Stomach smooth muscle (tissue), 2 donors: ENCODE data around the gene GRIN3B.

ENCODE experiments used
- H3K27ac ChIP-seq: one replicate; pipeline ENCODE4 v1.7.0; 2013; ENCODE audit warnings: mild to moderate bottlenecking, low read length, inconsistent platforms
- H3K27me3 ChIP-seq, 2 donors: one replicate each; pipeline ENCODE4 v1.7.0; 2013; ENCODE audit warnings: low read length in 2 of 2; ENCODE audit not compliant: insufficient read depth in 2 of 2, control insufficient read depth in 1 of 2
- H3K36me3 ChIP-seq, 2 donors: one replicate each; pipeline ENCODE4 v1.7.0; 2013; ENCODE audit warnings: low read length in 2 of 2; ENCODE audit not compliant: control insufficient read depth in 2 of 2, insufficient read depth in 2 of 2
- H3K4me1 ChIP-seq: one replicate; pipeline ENCODE4 v1.7.0; 2013; ENCODE audit warnings: low read length; ENCODE audit not compliant: control insufficient read depth, insufficient read depth
- H3K4me3 ChIP-seq, 2 donors: one replicate each; pipeline ENCODE4 v1.7.0; 2013; ENCODE audit warnings: low read length in 2 of 2
- H3K9ac ChIP-seq, 2 donors: one replicate each; pipeline ENCODE4 v1.7.0; 2013; ENCODE audit warnings: low read length in 2 of 2, mild to moderate bottlenecking in 1 of 2
- H3K9me3 ChIP-seq, 2 donors: one replicate each; pipeline ENCODE4 v1.7.0; 2013; ENCODE audit warnings: low read length in 2 of 2; ENCODE audit not compliant: control insufficient read depth in 2 of 2
- donor health status: healthy.
- donor health status: Pancreatic carcinoma.

Gene GRIN3B

DNA sequence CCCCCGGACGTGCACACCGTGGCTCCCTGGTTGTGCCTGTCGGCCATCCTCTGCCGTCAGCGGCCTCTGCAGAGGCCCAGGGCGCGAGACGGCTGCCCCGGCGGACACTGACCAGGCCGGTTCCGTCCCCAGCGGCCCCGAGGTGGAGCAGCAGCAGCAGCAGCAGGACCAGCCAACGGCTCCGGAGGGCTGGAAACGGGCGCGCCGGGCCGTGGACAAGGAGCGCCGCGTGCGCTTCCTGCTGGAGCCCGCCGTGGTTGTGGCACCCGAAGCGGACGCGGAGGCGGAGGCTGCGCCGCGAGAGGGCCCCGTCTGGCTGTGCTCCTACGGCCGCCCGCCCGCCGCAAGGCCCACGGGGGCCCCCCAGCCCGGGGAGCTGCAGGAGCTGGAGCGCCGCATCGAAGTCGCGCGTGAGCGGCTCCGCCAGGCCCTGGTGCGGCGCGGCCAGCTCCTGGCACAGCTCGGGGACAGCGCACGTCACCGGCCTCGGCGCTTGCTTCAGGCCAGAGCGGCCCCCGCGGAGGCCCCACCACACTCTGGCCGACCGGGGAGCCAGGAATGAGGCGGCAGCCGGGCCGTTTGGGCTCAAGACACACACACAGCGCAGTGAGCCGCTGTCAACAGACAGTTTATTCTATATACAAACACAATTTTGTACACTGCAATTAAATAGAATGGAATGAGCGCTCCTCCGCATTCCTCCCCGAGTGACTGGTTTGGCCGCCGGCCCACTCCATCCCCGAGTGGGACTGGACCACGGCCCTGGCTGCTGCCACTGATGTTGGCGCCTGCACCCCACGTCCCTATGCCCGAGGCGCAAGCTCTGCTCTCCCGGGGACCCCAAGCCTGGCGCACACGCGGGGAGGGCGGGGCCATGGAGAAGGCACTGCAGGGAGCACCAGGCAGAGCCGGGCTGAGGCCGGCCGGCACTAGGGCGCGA, 9.1 kb downstream of the GRIN3B start:
- H3K4me1 ChIP-seq: peaks cover 9% of the 10 kb centered on the region
- H3K36me3 ChIP-seq: peaks cover 7 to 14% of the 10 kb centered on the region in 2 donors
- H3K27me3 ChIP-seq: no peaks in the 10 kb centered on the region
- no peak overlapping the region for H3K9ac ChIP-seq
- no peak overlapping the region for H3K4me3 ChIP-seq
- no peak overlapping the region for H3K27ac ChIP-seq
- H3K9me3 ChIP-seq: no peaks in the 10 kb centered on the region

DNA sequence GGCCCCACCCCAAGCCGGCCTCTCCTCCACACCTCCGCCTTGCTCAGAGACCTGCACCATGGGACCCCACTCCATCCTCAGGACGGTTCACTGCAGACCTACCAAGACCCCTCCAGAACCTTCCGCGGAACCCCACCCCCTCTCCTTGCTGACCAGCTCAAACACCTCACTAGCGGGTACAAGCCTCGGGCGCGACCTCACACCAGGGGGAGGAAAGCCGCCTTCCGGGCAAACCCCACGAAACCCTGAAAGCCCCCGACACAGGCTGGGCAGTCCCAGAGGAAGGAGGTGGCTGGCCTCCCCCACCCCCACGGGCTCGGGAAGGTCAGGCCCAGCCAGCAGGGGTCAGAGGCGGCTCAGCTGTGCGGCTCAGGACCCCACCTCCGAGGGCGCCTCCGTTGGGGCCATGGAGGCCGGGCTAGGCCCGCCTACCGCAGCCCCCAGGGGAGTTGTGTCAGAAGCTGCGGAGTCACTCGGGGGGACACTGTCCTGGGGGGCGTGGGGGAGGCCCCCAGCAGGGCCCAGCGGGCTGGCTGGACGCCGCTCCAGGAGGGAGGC, 9.8 kb downstream of the GRIN3B start:
- Histone ChIP-seq H3K9ac (no peak overlapping the region), H3K27ac (no peak overlapping the region), H3K36me3 (peaks cover 7 to 14% of the 10 kb centered on the region in 2 donors), H3K9me3 (no peaks in the 10 kb centered on the region), H3K4me3 (no peak overlapping the region), H3K4me1 (peaks cover 9% of the 10 kb centered on the region), H3K27me3 (no peaks in the 10 kb centered on the region)

DNA sequence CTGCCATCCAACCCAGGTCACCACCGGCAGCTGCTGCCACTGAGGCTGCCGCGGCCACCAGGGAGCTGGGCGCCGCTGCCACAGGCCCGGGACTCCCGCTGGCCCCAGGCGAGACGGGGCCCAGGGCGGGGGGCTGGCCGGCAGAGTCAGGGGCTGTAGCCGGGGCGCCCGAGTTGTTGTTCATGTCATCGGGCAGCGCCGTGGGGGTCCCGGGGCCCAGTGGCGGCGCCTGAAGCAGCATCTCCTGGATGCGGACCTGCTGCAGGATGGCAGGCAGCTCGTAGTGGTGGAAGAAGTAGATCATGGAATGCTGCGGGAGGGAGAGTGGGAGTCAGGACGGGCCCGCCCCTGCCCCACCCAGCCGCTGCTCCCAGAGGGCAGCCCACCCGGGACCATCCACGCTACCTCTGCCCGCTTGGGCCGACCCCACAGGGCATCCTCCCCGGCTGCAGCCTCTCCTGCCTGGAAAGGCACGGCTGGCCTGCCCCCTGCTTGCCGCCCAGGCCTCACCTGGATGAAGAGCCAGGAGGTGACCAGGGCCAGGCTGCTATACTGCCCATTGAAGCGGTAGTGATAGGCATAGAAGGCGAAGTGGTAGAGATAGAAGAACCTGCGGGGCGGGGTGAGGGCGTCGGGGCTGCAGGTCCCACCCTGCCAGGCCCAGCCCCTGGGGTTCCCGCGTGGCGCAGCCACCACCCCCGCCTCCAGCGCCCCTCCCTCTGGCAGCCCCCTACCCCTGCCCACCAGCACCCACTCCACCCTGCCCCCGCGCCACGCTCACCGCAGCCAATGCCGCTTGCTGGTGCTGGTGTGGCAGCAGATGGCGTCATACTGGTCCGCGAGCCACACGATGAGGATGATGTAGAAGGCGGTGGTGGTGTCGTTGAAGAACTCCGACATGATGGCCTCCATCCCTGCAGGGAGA, 10.6 kb downstream of the GRIN3B start:
- H3K27me3 ChIP-seq: no peaks in the 10 kb centered on the region
- no peak overlapping the region for H3K9ac ChIP-seq
- no peaks in the 10 kb centered on the region for H3K9me3 ChIP-seq
- peaks cover 17% of the 10 kb centered on the region for H3K4me1 ChIP-seq
- peaks cover 7 to 14% of the 10 kb centered on the region in 2 donors for H3K36me3 ChIP-seq
- no peak overlapping the region for H3K27ac ChIP-seq
- H3K4me3 ChIP-seq: no peak overlapping the region

DNA sequence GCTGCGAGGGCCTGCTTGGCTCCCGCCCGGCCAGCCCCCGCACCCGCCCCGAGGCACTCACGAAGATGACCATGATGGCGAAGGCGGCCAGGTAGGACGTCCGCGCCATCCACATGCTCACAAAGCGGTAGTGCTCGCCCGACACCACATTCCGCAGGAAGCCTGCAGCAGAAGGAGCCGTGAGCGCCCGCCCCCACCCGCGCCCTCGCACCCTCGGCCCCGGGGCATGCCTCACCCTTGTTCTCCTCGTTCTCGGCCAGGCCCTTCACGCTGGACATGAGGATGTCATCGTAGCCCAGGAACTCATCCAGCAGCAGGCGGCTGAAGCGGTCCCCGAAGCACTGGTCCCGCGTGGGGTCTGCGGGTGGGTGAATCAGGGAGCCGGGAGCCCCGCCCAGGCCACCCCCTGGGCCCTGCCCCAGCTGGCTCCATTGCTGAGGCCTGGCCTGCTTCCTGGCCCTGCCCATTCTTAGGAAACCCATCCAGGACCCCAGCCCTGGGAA, 11.7 kb downstream of the GRIN3B start:
- no peak overlapping the region for H3K9ac ChIP-seq
- no peaks in the 10 kb centered on the region for H3K27me3 ChIP-seq
- H3K4me3 ChIP-seq: no peak overlapping the region
- no peak overlapping the region for H3K27ac ChIP-seq
- no peaks in the 10 kb centered on the region for H3K9me3 ChIP-seq
- H3K36me3 ChIP-seq: peaks cover 7 to 14% of the 10 kb centered on the region in 2 donors
- H3K4me1 ChIP-seq: peaks cover 27% of the 10 kb centered on the region

DNA sequence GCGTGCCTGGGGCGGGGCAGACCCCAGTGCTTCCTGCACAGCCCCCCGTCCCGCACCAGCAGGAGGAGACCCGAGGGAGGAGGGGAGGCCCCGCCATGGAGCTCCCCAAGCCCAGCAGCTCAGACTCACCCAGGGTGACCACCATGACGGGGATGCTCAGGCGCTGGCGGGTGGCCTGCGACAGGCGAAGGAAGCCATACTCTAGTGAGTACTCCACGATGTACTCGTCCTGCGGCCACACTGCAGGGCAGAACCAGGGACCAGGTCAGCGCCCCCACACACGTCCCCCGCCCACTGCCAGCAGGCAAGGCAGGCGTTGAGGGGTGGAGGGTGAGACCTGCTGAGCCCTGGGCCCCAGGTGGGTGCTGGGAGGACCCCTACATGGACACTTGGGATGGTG, 12.1 kb downstream of the GRIN3B start:
- Histone ChIP-seq H3K9me3 (no peaks in the 10 kb centered on the region), H3K9ac (no peak overlapping the region), H3K4me1 (peaks cover 31% of the 10 kb centered on the region), H3K36me3 (peaks cover 7 to 14% of the 10 kb centered on the region in 2 donors), H3K27me3 (no peaks in the 10 kb centered on the region), H3K27ac (no peak overlapping the region), H3K4me3 (no peak overlapping the region)

DNA sequence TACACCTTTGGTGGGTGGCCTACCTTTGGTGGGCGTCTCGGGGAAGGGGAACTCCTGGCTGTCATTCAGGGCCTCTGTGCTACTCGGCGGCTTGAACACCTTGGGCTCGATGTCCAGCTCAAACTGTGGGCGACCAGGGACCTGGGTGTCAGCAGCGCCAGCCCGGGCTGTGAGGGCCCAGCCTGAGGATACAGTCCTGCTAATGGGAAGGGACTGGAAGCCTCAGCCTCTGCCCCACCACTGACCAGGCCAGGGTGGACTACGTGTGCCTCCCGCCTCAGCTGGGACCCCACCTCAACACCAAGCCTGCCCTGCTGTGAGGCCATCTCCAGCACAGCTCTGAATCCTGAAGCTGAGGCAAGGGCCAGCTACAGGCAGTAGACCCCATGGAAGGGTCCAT, 13.0 kb downstream of the GRIN3B start:
- H3K4me3 ChIP-seq: no peak overlapping the region
- no peak overlapping the region for H3K9ac ChIP-seq
- peaks cover 7 to 14% of the 10 kb centered on the region in 2 donors for H3K36me3 ChIP-seq
- H3K27ac ChIP-seq: no peak overlapping the region
- no peaks in the 10 kb centered on the region for H3K27me3 ChIP-seq
- no peaks in the 10 kb centered on the region for H3K9me3 ChIP-seq
- peaks cover 40% of the 10 kb centered on the region for H3K4me1 ChIP-seq

DNA sequence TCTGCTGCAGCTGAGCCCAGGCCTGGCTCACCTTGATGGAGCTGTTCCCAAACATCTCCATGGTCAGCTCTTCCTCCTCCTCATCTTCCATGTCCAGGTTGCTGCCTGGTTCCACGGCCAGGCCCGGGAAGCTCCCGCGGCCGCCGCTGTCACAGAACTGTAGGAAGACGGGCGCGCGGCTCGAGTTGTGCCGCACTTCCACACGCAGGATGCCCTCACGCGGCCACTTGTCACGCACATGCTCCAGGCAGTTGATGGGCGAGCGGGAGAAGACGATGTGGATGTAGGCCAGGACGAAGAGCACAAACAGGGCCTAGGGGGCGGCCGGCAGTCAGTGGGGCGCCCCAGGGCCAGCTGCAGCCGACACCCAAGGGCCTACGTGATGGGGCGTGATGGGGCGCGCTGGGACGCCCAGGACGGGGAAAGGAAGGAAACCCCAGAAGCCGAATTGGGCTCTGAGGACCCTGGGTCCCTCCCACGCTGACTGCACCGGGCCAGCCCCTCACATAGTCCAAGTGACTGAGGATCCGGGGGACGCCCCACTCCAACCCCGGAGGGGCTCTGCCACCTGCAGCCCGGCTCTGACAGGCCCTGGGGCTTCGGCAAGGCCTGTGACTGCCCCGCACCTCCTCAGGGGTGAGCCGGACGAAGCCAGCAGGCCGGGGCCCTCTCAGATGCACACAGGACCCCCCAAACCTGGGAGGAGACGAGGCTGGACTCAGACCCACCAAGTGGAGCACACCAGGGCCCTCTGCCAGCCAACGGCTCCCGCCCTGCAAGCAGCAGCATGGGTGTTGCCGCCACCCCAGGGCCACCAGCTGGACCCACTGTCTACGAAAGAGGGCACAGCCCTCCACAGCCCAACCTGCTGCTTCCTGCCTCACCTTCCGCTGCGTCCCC, 14.2 kb downstream of the GRIN3B start:
- Histone ChIP-seq H3K4me3 (no peak overlapping the region), H3K9me3 (no peaks in the 10 kb centered on the region), H3K9ac (no peak overlapping the region), H3K27ac (no peak overlapping the region), H3K4me1 (peaks cover 52% of the 10 kb centered on the region), H3K27me3 (no peaks in the 10 kb centered on the region), H3K36me3 (peaks cover 7 to 14% of the 10 kb centered on the region in 2 donors)

DNA sequence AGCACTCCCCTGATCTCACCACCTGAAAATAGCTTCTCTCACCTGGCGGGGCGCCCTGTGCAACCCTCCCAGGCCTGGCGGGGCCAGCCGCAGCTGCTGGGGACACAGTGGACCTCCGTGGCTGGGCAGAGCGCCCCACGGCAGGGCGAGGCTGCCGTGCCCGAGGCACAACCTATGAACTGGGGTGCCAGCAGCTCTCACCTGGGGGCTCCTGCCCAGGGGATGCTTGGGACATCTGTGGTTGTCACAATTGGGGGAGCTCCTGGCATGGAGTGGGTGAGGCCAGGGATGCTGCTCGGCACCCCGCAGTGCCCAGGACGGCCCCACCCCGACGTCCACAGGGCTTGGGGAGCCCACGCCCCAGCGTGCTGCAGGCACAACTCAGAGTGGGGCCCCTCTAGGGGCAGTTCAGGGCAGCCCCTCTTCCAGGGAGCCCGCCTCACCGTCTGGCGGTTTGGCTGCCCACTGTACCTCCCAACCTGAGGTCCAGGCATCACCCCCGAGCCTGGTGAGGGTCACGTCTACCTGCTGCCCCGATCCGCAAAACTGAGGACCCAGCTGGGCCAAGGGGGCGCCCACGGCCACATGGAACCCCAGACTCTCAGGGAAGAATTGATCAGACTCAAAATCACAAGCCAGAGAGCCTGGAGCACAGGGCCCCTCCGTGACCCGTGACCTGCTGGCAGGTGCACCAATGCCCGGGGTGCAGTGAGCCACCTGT, 15.0 kb downstream of the GRIN3B start:
- Histone ChIP-seq H3K36me3 (peaks cover 7 to 14% of the 10 kb centered on the region in 2 donors), H3K4me1 (peaks cover 60% of the 10 kb centered on the region), H3K27ac (no peak overlapping the region)

DNA sequence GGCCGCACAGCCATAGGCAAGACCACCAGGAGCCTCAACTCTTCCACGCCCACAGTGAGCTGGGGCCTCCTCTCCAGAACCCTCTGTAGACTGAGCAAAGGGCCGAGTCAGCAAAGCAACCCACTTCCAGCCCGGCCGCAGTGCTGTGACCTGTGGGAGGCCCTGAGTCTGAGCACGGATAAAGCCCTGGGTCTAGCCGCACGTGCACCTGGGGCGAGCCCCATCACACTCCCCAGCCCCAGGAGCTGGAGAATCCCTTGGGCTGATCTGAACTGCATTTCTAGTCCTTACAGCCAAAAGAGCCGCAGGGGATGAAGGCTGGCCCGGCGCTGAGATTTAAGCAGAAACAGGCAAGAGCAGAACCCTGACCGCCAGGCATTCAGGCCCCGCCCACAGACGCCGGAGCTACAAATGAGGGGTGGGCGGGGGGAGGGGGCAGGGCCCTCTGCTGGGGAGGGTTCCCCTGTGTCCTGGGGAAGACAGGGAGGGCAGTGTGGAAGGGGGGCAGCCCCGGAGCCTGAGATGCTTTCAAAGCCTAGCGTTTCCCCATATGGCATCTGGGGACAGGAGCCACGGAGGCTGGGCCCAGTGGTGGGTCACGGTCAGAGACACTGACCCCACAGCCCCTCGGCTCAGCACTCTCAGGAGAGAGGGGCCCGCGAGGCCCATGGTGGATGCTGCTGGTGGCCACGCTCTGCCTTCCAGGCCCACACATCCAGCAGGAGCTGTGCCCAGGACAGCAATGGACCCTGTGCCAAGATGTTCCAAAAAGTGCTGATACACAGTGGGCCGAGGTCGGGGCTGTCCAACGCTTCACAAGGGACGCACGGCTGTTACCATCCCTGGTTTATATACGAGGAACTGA, 15.8 kb downstream of the GRIN3B start:
- H3K9ac ChIP-seq: peak overlapping the region in 1 of 2 donors; percentile 27
- no peaks in the 10 kb centered on the region for H3K27me3 ChIP-seq
- H3K4me1 ChIP-seq: peaks cover 63% of the 10 kb centered on the region
- peak overlapping the region; percentile 11 for H3K27ac ChIP-seq
- H3K36me3 ChIP-seq: peaks cover 7 to 14% of the 10 kb centered on the region in 2 donors
- peak overlapping the region in 1 of 2 donors; percentile 47 for H3K4me3 ChIP-seq
- H3K9me3 ChIP-seq: no peaks in the 10 kb centered on the region

More for the DNA sequence above, 15.0 kb downstream of the GRIN3B start:
- no peaks in the 10 kb centered on the region for H3K27me3 ChIP-seq
- H3K9ac ChIP-seq: no peak overlapping the region
- H3K4me3 ChIP-seq: no peak overlapping the region
- H3K9me3 ChIP-seq: no peaks in the 10 kb centered on the region
